CD14-positive monocyte (primary cell): ENCODE results near the gene JAM3. TPM values are rescaled to one million over a fixed set of nuclear protein-coding genes. Genes with fewer than 3 reads are reported as not detected.
"Not testable (repeated sequence)": the region's sequence is repeated elsewhere in the genome, so short reads cannot be mapped to it uniquely, and the experiment has no call there.

ENCODE experiments used
- DNase-seq, 3 donors: peaks; one replicate each; pipeline ENCODE4 v3.0.0-alpha.2; 2011 to 2022
- H2AFZ ChIP-seq: 2 replicates; pipeline ENCODE4 v1.6.0; 2012; ENCODE audit warnings: mild to moderate bottlenecking, low read depth, low read length, inconsistent platforms; ENCODE audit not compliant: insufficient read depth, poor library complexity, severe bottlenecking
- H3K27ac ChIP-seq, 2 donors: 1 replicate in 1 of 2; 2 replicates in 1 of 2; pipeline ENCODE4 v1.5.1; 2012 to 2013; ENCODE audit warnings: low read length in 2 of 2, control low read depth in 1 of 2, inconsistent platforms in 1 of 2, low read depth in 1 of 2, mild to moderate bottlenecking in 1 of 2
- H3K27me3 ChIP-seq, 2 donors: one replicate each; pipeline versions ENCODE4 v1.6.0 to v1.6.1; 2011 to 2013; ENCODE audit warnings: low read length in 2 of 2; ENCODE audit not compliant: control insufficient read depth in 2 of 2, insufficient read depth in 2 of 2
- H3K36me3 ChIP-seq, 2 donors: replicated peaks in 1 of 2; 1 replicate in 1 of 2; 2 replicates in 1 of 2; pipeline versions ENCODE4 v1.5.1 to v1.6.1; 2012 to 2013; ENCODE audit warnings: low read length in 2 of 2, control low read depth in 1 of 2, inconsistent platforms in 1 of 2, mild to moderate bottlenecking in 1 of 2; ENCODE audit not compliant: insufficient read depth in 2 of 2, control insufficient read depth in 1 of 2
- H3K4me1 ChIP-seq, 2 donors: 1 replicate in 1 of 2; 2 replicates in 1 of 2; pipeline versions ENCODE4 v1.5.1 to v1.6.1; 2012 to 2013; ENCODE audit warnings: low read length in 2 of 2, control low read depth in 1 of 2, inconsistent platforms in 1 of 2, mild to moderate bottlenecking in 1 of 2, moderate library complexity in 1 of 2; ENCODE audit not compliant: insufficient read depth in 2 of 2, control insufficient read depth in 1 of 2
- H3K4me2 ChIP-seq: replicated peaks from 2 replicates; pipeline ENCODE3; 2012; ENCODE audit warnings: low read length, moderate library complexity, mild to moderate bottlenecking; ENCODE audit not compliant: poor library complexity, severe bottlenecking; ENCODE audit errors: extremely low read depth
- H3K4me3 ChIP-seq, 3 experiments: fragments of 200-600 bp in 1 of 3; sonication (generic) in 1 of 3; replicated peaks in 1 of 3; 1 replicate in 2 of 3; 2 replicates in 1 of 3; pipeline ENCODE4 v1.5.1; 2011 to 2013; ENCODE audit warnings: low read length in 3 of 3, mild to moderate bottlenecking in 3 of 3, control low read depth in 2 of 3, low read depth in 2 of 3, inconsistent platforms in 1 of 3, moderate library complexity in 1 of 3
- H3K79me2 ChIP-seq: 2 replicates; pipeline ENCODE4 v1.6.0; 2012; ENCODE audit warnings: mild to moderate bottlenecking, control low read depth, inconsistent platforms, low read length, moderate library complexity; ENCODE audit not compliant: insufficient read depth
- H3K9ac ChIP-seq: 2 replicates; pipeline ENCODE4 v1.6.0; 2017; ENCODE audit warnings: low read length, mild to moderate bottlenecking; ENCODE audit not compliant: insufficient read depth, poor library complexity, severe bottlenecking
- H3K9me3 ChIP-seq, 2 donors: replicated peaks in 1 of 2; 1 replicate in 1 of 2; 2 replicates in 1 of 2; pipeline versions ENCODE4 v1.5.1 to v1.6.1; 2012 to 2013; ENCODE audit warnings: low read length in 2 of 2, control low read depth in 1 of 2; ENCODE audit not compliant: control insufficient read depth in 1 of 2, insufficient read depth in 1 of 2
- H4K20me1 ChIP-seq: 2 replicates; pipeline ENCODE4 v1.6.0; 2012; ENCODE audit warnings: mild to moderate bottlenecking, low read length, control low read depth, moderate library complexity; ENCODE audit not compliant: insufficient read depth
- H3K27ac Mint-ChIP-seq, 7 donors: one replicate each; pipeline ENCODE4 v1.8.0; 2020; ENCODE audit warnings: mild to moderate bottlenecking in 7 of 7, mixed read lengths in 7 of 7, moderate library complexity in 6 of 7, inconsistent platforms in 2 of 7
- H3K27me3 Mint-ChIP-seq, 3 donors: one replicate each; pipeline ENCODE4 v1.8.0; 2021 to 2022; ENCODE audit warnings: low read depth in 3 of 3, mild to moderate bottlenecking in 3 of 3, mixed read lengths in 3 of 3, moderate library complexity in 3 of 3, inconsistent platforms in 1 of 3
- H3K36me3 Mint-ChIP-seq, 2 donors: one replicate each; pipeline ENCODE4 v1.8.0; 2020; ENCODE audit warnings: mixed read lengths in 2 of 2, inconsistent platforms in 1 of 2, mild to moderate bottlenecking in 1 of 2
- H3K4me1 Mint-ChIP-seq: one replicate; pipeline ENCODE4 v1.8.0; 2020; ENCODE audit warnings: mild to moderate bottlenecking, mixed read lengths
- H3K4me3 Mint-ChIP-seq, 2 donors: one replicate each; pipeline ENCODE4 v1.8.0; 2020; ENCODE audit warnings: mild to moderate bottlenecking in 2 of 2, mixed read lengths in 2 of 2, moderate library complexity in 1 of 2
- H3K9me3 Mint-ChIP-seq, 7 donors: one replicate each; pipeline ENCODE4 v1.8.0; 2020 to 2022; ENCODE audit warnings: mixed read lengths in 7 of 7, mild to moderate bottlenecking in 6 of 7, moderate library complexity in 6 of 7, inconsistent platforms in 2 of 7
- CTCF ChIP-seq: fragments of 200-600 bp; IDR thresholded peaks from one replicate; pipeline ENCODE4 v1.8.0; 2022; ENCODE audit warnings: antibody characterized with exemption, mild to moderate bottlenecking
- WGBS: methylation state at CpG from one replicate; pipeline ENCODE4 v1.1.5; 2013; ENCODE audit warnings: missing lambda C conversion rate; ENCODE audit not compliant: insufficient coverage; 5-methylcytosine and 5-hydroxymethylcytosine counted together
- intact Hi-C, 2 donors: fragments of 100-400 bp; cut with micrococcal nuclease; formaldehyde crosslinking; loops; one replicate each; pipeline versions ENCODE4 v1.15.0 to v1.15.1; 2023
- polyA plus RNA-seq, 3 donors: library from polyadenylated mRNA; depleted of rRNA in 1 of 3; unstranded in 2 of 3; stranded (reverse) in 1 of 3; fragments of 300-500 nt in 2 of 3; fragments of >200 nt in 1 of 3; fragmentation: Illumina TruSeq in 2 of 3; gene quantifications; 1 replicate in 2 of 3; 2 replicates in 1 of 3; pipeline ENCODE4 v1.2.3, GENCODE V29; 2012 to 2021

The JAM3 gene
- polyA plus RNA-seq, 3 donors: 0.03 to 0.25 (median 0.12) TPM

DNA sequence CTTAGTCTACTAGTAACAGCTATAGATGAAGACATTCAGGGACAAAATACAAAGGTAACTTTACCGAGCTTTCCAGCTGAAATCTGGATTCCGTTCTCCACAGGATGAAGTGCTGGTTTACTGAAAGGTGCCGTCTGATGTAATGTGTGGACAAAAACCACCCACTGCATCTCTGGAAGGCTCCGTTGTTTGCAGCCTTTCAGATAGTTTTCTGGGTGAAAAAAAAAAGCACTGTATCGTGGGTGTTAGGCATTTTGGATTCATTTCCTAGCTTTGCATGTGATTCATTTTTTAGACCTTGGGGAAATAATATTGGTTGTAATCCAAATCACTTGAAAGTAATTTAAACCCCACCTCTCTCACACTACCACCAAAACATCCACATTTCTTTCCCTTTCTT lies 10.4 kb downstream of the JAM3 start:
- Histone ChIP-seq H3K4me2 (no peak overlapping the region), H3K79me2 (no peaks in the 10 kb centered on the region), H3K27me3 (no peaks in the 10 kb centered on the region), H3K36me3 (no peaks in the 10 kb centered on the region), H3K4me3 (no peak overlapping the region), H2AFZ (no peak overlapping the region), H3K4me1 (no peaks in the 10 kb centered on the region), H4K20me1 (no peaks in the 10 kb centered on the region), H3K9ac (no peak overlapping the region), H3K27ac (no peak overlapping the region), H3K9me3 (peaks cover 5 to 7% of the 10 kb centered on the region in 2 donors)
- no peaks in the 10 kb centered on the region for H3K36me3 Mint-ChIP-seq
- H3K9me3 Mint-ChIP-seq: peaks cover 9 to 20% (median 15%) of the 10 kb centered on the region in 7 donors
- TF ChIP-seq CTCF: no peak
- H3K27me3 Mint-ChIP-seq: no peaks in the 10 kb centered on the region
- H3K27ac Mint-ChIP-seq: no peak overlapping the region
- intact Hi-C loops: no loop called here
- WGBS: 95% methylated on average over 3 of the region's 5 CpGs
- H3K4me1 Mint-ChIP-seq: no peaks in the 10 kb centered on the region
- H3K4me3 Mint-ChIP-seq: no peak overlapping the region
- DNase-seq: no peak

DNA sequence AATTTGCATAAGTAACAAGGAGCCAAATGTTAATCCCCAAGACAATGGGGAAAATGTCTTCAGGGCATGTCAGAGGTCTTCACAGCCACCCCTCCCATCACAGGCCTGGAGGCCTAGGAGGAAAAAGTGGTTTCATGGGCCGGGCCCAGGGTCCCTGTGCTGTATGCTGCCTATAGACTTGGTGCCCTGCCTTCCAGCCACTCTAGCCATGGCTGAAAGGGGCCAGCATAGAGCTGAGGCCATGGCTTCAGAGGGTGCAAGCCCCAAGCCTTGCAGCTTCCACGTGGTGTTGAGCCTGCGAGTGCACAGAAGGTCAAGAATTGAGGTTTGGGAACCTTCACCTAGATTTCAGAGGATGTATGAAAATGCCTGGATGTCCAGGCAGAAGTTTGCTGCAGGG lies 12.4 kb downstream of the JAM3 start:
- peaks cover 9 to 20% (median 15%) of the 10 kb centered on the region in 7 donors for H3K9me3 Mint-ChIP-seq
- H3K27me3 ChIP-seq, H3K36me3 Mint-ChIP-seq, H3K9ac ChIP-seq, H3K4me3 Mint-ChIP-seq, DNase-seq, H2AFZ ChIP-seq, H4K20me1 ChIP-seq, H3K79me2 ChIP-seq, H3K4me1 ChIP-seq, H3K27ac ChIP-seq, H3K9me3 ChIP-seq, H3K27ac Mint-ChIP-seq, intact Hi-C loops, H3K4me1 Mint-ChIP-seq, H3K4me3 ChIP-seq, H3K4me2 ChIP-seq, H3K27me3 Mint-ChIP-seq, H3K36me3 ChIP-seq: not testable (repeated sequence)
- WGBS: 100% methylated on average over 2 of the region's 3 CpGs
